Hepatocyte (in vitro differentiated cells): ENCODE data around the gene LDAH. TPM values are rescaled to one million over a fixed set of nuclear protein-coding genes. Genes with fewer than 3 reads are reported as not detected.

Experiments used
- DNase-seq: peaks from one replicate; pipeline ENCODE4 v3.0.0-alpha.2; 2016; ENCODE audit warnings: low spot score
- H2AFZ ChIP-seq: fragments of 200-600 bp; sonication (generic); 2 replicates; pipeline ENCODE4 v1.6.0; 2016; ENCODE audit warnings: antibody characterized with exemption, mild to moderate bottlenecking
- H3K27ac ChIP-seq: fragments of 200-600 bp; sonication (generic); 2 replicates; pipeline ENCODE4 v1.5.1; 2016; ENCODE audit warnings: mild to moderate bottlenecking
- H3K27me3 ChIP-seq: fragments of 200-600 bp; sonication (generic); 2 replicates; pipeline ENCODE4 v1.6.1; 2016
- H3K36me3 ChIP-seq: fragments of 200-600 bp; sonication (generic); replicated peaks from 2 replicates; pipeline ENCODE4 v1.5.1; 2016; ENCODE audit warnings: low read depth; ENCODE audit not compliant: insufficient read depth
- H3K4me1 ChIP-seq: fragments of 200-600 bp; sonication (generic); 2 replicates; pipeline ENCODE4 v1.5.1; 2016; ENCODE audit warnings: mild to moderate bottlenecking, moderate library complexity; ENCODE audit not compliant: insufficient read depth
- H3K4me2 ChIP-seq: fragments of 200-600 bp; sonication (generic); 2 replicates; pipeline ENCODE4 v1.6.0; 2016
- H3K4me3 ChIP-seq: fragments of 200-600 bp; sonication (generic); 2 replicates; pipeline ENCODE4 v1.5.1; 2016; ENCODE audit warnings: mild to moderate bottlenecking
- H3K79me2 ChIP-seq: fragments of 200-600 bp; sonication (generic); 2 replicates; pipeline ENCODE4 v1.6.0; 2017; ENCODE audit warnings: mild to moderate bottlenecking
- H3K9me2 ChIP-seq: fragments of 200-600 bp; sonication (generic); replicated peaks from 2 replicates; pipeline ENCODE4 v1.6.0; 2017; ENCODE audit warnings: mild to moderate bottlenecking; ENCODE audit not compliant: insufficient read depth
- H3K9me3 ChIP-seq: fragments of 200-600 bp; sonication (generic); 2 replicates; pipeline ENCODE4 v1.5.1; 2016; ENCODE audit warnings: low read depth, mild to moderate bottlenecking
- H4K20me1 ChIP-seq: fragments of 200-600 bp; sonication (generic); 2 replicates; pipeline ENCODE4 v1.6.0; 2016; ENCODE audit warnings: mild to moderate bottlenecking; ENCODE audit not compliant: insufficient read depth, poor library complexity, severe bottlenecking
- EZH2 ChIP-seq: fragments of 200-600 bp; sonication (generic); IDR thresholded peaks from 2 replicates; pipeline ENCODE4 v1.6.1; 2016; ENCODE audit warnings: antibody characterized with exemption, mild to moderate bottlenecking, borderline replicate concordance
- EZH2phosphoT487 ChIP-seq: fragments of 200-600 bp; sonication (generic); IDR thresholded peaks from one replicate; pipeline ENCODE4 v1.6.1; 2018; ENCODE audit warnings: antibody characterized with exemption, mild to moderate bottlenecking, low read depth, moderate library complexity; ENCODE audit not compliant: unreplicated experiment, severe bottlenecking
- WGBS: methylation state at CpG from one replicate; pipeline ENCODE4 v1.1.6; 2016; ENCODE audit warnings: low lambda C conversion rate; ENCODE audit errors: missing lambda C conversion rate; 5-methylcytosine and 5-hydroxymethylcytosine counted together
- polyA plus RNA-seq: library from polyadenylated mRNA; unstranded; fragments of >200 nt; fragmentation: Nextera tagmentation; extraction: Ambion mirVana; gene quantifications from 2 replicates; pipeline ENCODE4 v1.2.1, GENCODE V29; 2016
- total RNA-seq: library from RNA; depleted of rRNA; stranded (reverse); fragments of >200 nt; gene quantifications from 2 replicates; pipeline ENCODE4 v1.2.3, GENCODE V29; 2014
- TF ChIP-seq, protein P1 (sequence below): fragments of 200-600 bp; sonication (generic); IDR thresholded peaks from 2 replicates; pipeline ENCODE4 v1.5.1; 2016; ENCODE audit warnings: antibody characterized with exemption, mild to moderate bottlenecking; ENCODE audit not compliant: poor library complexity

The LDAH gene
- total and polyA plus RNA-seq, 2 experiments from 2014 or later = 15.2 to 27.8 TPM

DNA sequence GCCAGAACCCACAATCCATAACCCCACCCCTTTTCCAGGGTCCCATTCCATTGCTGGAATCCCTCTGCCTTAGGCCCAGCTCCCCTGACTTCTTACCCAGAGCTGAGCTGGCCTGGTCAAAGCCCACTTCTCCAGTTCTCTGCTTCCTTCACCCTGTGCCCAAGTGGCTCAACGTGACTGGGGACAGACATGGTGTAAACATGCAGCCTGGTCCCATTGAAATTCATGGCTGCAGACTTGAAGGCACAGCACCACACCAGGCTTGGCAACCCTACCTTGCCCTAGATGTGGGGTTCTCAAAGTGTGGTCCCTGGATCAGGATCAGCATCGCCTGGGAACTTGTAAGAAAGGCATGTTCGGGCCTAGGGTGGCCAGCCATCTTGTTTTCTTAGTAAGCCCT, 175.7 kb downstream of the LDAH start:
- WGBS = 97% methylated on average over 3 of the region's 3 CpGs

GRCh38 chr2:20646446-20646845, 176.5 kb downstream of the LDAH start:
- no peak overlapping the region for H3K4me2 ChIP-seq
- no peaks in the 10 kb centered on the region for H3K9me2 ChIP-seq
- H3K4me1 ChIP-seq = peaks cover 16% of the 10 kb centered on the region
- H3K4me3 ChIP-seq = no peak overlapping the region
- no peaks in the 10 kb centered on the region for H3K9me3 ChIP-seq
- H2AFZ ChIP-seq = no peak overlapping the region
- no peak for DNase-seq
- H3K36me3 ChIP-seq = no peaks in the 10 kb centered on the region
- H3K79me2 ChIP-seq = peaks cover 33% of the 10 kb centered on the region
- no peak for TF ChIP-seq EZH2
- TF ChIP-seq, protein P1, sequence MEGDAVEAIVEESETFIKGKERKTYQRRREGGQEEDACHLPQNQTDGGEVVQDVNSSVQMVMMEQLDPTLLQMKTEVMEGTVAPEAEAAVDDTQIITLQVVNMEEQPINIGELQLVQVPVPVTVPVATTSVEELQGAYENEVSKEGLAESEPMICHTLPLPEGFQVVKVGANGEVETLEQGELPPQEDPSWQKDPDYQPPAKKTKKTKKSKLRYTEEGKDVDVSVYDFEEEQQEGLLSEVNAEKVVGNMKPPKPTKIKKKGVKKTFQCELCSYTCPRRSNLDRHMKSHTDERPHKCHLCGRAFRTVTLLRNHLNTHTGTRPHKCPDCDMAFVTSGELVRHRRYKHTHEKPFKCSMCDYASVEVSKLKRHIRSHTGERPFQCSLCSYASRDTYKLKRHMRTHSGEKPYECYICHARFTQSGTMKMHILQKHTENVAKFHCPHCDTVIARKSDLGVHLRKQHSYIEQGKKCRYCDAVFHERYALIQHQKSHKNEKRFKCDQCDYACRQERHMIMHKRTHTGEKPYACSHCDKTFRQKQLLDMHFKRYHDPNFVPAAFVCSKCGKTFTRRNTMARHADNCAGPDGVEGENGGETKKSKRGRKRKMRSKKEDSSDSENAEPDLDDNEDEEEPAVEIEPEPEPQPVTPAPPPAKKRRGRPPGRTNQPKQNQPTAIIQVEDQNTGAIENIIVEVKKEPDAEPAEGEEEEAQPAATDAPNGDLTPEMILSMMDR = no peak
- TF ChIP-seq EZH2phosphoT487 = no peak
- H4K20me1 ChIP-seq = no peaks in the 10 kb centered on the region
- H3K27ac ChIP-seq = no peak overlapping the region
- WGBS = 95% methylated on average over 20 of the region's 20 CpGs
- no peaks in the 10 kb centered on the region for H3K27me3 ChIP-seq

More for the DNA sequence above, 175.7 kb downstream of the LDAH start:
- no peak overlapping the region for H2AFZ ChIP-seq
- TF ChIP-seq, protein P1 = no peak
- TF ChIP-seq EZH2phosphoT487 (no peak), EZH2 (no peak)
- H3K36me3 ChIP-seq = no peaks in the 10 kb centered on the region
- no peak for DNase-seq
- H3K9me2 ChIP-seq = no peaks in the 10 kb centered on the region
- no peaks in the 10 kb centered on the region for H3K9me3 ChIP-seq
- H4K20me1 ChIP-seq = no peaks in the 10 kb centered on the region
- no peaks in the 10 kb centered on the region for H3K27me3 ChIP-seq
- no peak overlapping the region for H3K4me3 ChIP-seq
- no peak overlapping the region for H3K4me2 ChIP-seq
- peaks cover 33% of the 10 kb centered on the region for H3K79me2 ChIP-seq
- H3K4me1 ChIP-seq = peaks cover 20% of the 10 kb centered on the region
- H3K27ac ChIP-seq = no peak overlapping the region

DNA sequence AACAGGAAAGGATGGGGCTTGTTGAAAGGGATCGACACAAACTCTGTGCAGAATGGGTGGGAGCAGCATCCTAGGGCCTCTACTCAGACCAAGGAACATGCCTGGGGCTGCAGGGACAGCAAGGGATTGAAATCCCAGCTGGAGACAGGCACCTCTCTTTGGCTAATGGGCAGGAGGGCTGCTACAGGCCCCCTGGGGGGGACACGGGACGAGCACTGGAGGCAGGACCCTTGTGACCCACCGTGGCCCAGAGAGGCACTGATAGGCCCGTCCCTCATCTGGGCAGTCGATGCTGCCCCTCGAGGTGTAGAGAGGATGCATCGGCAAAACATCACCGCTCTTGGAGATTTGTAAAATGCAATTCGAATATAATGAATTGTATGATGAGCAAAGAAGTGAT, 177.1 kb downstream of the LDAH start:
- DNase-seq = no peak
- H3K4me3 ChIP-seq = no peak overlapping the region
- no peaks in the 10 kb centered on the region for H4K20me1 ChIP-seq
- H3K79me2 ChIP-seq = peaks cover 32% of the 10 kb centered on the region
- H3K9me2 ChIP-seq = no peaks in the 10 kb centered on the region
- H3K36me3 ChIP-seq = no peaks in the 10 kb centered on the region
- H3K9me3 ChIP-seq = no peaks in the 10 kb centered on the region
- no peak overlapping the region for H3K4me2 ChIP-seq
- peaks cover 14% of the 10 kb centered on the region for H3K4me1 ChIP-seq
- no peak overlapping the region for H2AFZ ChIP-seq
- 91% methylated on average over 10 of the region's 10 CpGs for WGBS
- H3K27ac ChIP-seq = no peak overlapping the region
- H3K27me3 ChIP-seq = no peaks in the 10 kb centered on the region
- TF ChIP-seq EZH2phosphoT487 (no peak), EZH2 (no peak)
- TF ChIP-seq, protein P1 = no peak

- Histone ChIP-seq H3K27ac (no peak overlapping the region), H3K36me3 (no peaks in the 10 kb centered on the region), H3K27me3 (no peaks in the 10 kb centered on the region), H3K4me1 (peaks cover 12% of the 10 kb centered on the region), H3K79me2 (peaks cover 27% of the 10 kb centered on the region), H3K9me2 (no peaks in the 10 kb centered on the region), H3K4me2 (no peak overlapping the region), H3K9me3 (no peaks in the 10 kb centered on the region), H4K20me1 (no peaks in the 10 kb centered on the region), H2AFZ (no peak overlapping the region), H3K4me3 (no peak overlapping the region)
- 97% methylated on average over 14 of the region's 14 CpGs for WGBS
- no peak for DNase-seq
- no peak for TF ChIP-seq EZH2
- TF ChIP-seq EZH2phosphoT487 = no peak
- TF ChIP-seq, protein P1 = no peak
These were observed 177.6 kb downstream of the LDAH start for GRCh38 chr2:20645301-20645701.
